K562 (cell line): ENCODE measurements around the gene CFAP52. TPM values are rescaled to one million over a fixed set of nuclear protein-coding genes. Genes with fewer than 3 reads are reported as not detected.

Experiments
- ATAC-seq: fragments of 200-7000 bp; cut with Tn5 transposase; 3 replicates; pipeline ENCODE4 v1.9.1; 2020; ENCODE audit warnings: moderate library complexity
- BruUV-seq: library from RNA; stranded (reverse); fragments of 400-500 nt; replicated peaks from 2 replicates; lab custom pipeline; 2021; lab: Mats Ljungman, UMichigan
- CTCF ChIA-PET: fragments of 300-600 bp; formaldehyde crosslinking; extraction: SDS; loops from one replicate; lab custom pipeline; 2021; ENCODE audit warnings: low intra/inter-chr PET ratio; lab: Yijun Ruan, JAX
- POLR2A ChIA-PET: fragments of 300-600, 350-650 bp; sonication (Branson Sonifier 250); formaldehyde crosslinking; extraction: SDS; loops from one replicate; lab custom pipeline; 2021; ENCODE audit warnings: antibody characterized with exemption, inconsistent platforms; lab: Yijun Ruan, JAX
- DNase-seq, 4 experiments: peaks; one replicate each; pipeline versions ENCODE4 v3.0.0 to v3.0.0-alpha.2; 2011 to 2018; ENCODE audit warnings: low spot score in 3 of 4, mixed read lengths in 3 of 4; ENCODE audit errors: extremely low read depth in 1 of 4
- FAIRE-seq: peaks from 2 replicates; lab custom pipeline; 2011; peaks lifted over from hg19 to GRCh38; lab: Jason Lieb, UNC
- H2AFZ ChIP-seq: 2 replicates; pipeline ENCODE4 v1.6.0; 2011; ENCODE audit warnings: low read depth, low read length, control low read depth, inconsistent platforms
- H3K27ac ChIP-seq: fragments of 200-600 bp; 3 replicates; pipeline ENCODE4 v1.8.0; 2011; ENCODE audit warnings: low read depth, mild to moderate bottlenecking, control low read depth, inconsistent platforms, low read length, moderate library complexity, mixed read lengths; ENCODE audit errors: extremely low read depth
- H3K27me3 ChIP-seq, 2 experiments: fragments of 300-600 bp in 1 of 2; 2 replicates in 1 of 2; 3 replicates in 1 of 2; pipeline versions ENCODE4 v1.6.0 to v1.8.0; 2011; ENCODE audit warnings: inconsistent platforms in 2 of 2, low read length in 2 of 2, mild to moderate bottlenecking in 1 of 2, mixed read lengths in 1 of 2, moderate library complexity in 1 of 2; ENCODE audit not compliant: control insufficient read depth in 2 of 2, insufficient read depth in 2 of 2
- H3K36me3 ChIP-seq: fragments of 300-600 bp; 3 replicates; pipeline ENCODE4 v1.8.0; 2011; ENCODE audit warnings: mild to moderate bottlenecking, low read length, inconsistent platforms; ENCODE audit not compliant: control insufficient read depth, insufficient read depth
- H3K4me1 ChIP-seq, 2 experiments: fragments of 200-600 bp in 1 of 2; replicated peaks in 1 of 2; 2 replicates in 1 of 2; 3 replicates in 1 of 2; pipeline versions ENCODE4 v1.5.1 to v1.8.0; 2011; ENCODE audit warnings: inconsistent platforms in 2 of 2, low read length in 2 of 2, mild to moderate bottlenecking in 1 of 2, mixed read lengths in 1 of 2, moderate library complexity in 1 of 2; ENCODE audit not compliant: control insufficient read depth in 2 of 2, insufficient read depth in 2 of 2
- H3K4me2 ChIP-seq: 2 replicates; pipeline ENCODE4 v1.6.1; 2011; ENCODE audit warnings: low read length, control low read depth, inconsistent platforms, mixed read lengths; ENCODE audit not compliant: insufficient read depth
- H3K4me3 ChIP-seq: fragments of 200-600 bp; sonication (generic), shearing (Covaris generic); 2 replicates; pipeline ENCODE4 v1.5.1; 2016; ENCODE audit warnings: control low read depth, inconsistent platforms
- H3K79me2 ChIP-seq: fragments of 200-600 bp; 3 replicates; pipeline ENCODE4 v1.8.0; 2011; ENCODE audit warnings: low read length, inconsistent platforms; ENCODE audit not compliant: control insufficient read depth, insufficient read depth
- H3K9ac ChIP-seq, 2 experiments: 2 replicates each; pipeline versions ENCODE4 v1.6.0 to v1.6.1; 2011; ENCODE audit warnings: low read depth in 2 of 2, low read length in 2 of 2, control low read depth in 1 of 2, inconsistent platforms in 1 of 2, mild to moderate bottlenecking in 1 of 2, mixed read lengths in 1 of 2; ENCODE audit not compliant: insufficient read depth in 1 of 2
- H3K9me1 ChIP-seq: one replicate; pipeline ENCODE4 v1.6.0; 2011; ENCODE audit warnings: inconsistent platforms, mild to moderate bottlenecking, low read length, moderate library complexity; ENCODE audit not compliant: control insufficient read depth, insufficient read depth
- H3K9me3 ChIP-seq: replicated peaks from 2 replicates; pipeline ENCODE4 v1.5.1; 2011; ENCODE audit warnings: low read depth, low read length, inconsistent platforms; ENCODE audit not compliant: control insufficient read depth, insufficient read depth
- H4K20me1 ChIP-seq: replicated peaks from 2 replicates; pipeline ENCODE4 v1.6.1; 2011; ENCODE audit warnings: low read length, inconsistent platforms, mixed read lengths; ENCODE audit not compliant: control insufficient read depth, insufficient read depth
- CBFA2T3 ChIP-seq: fragments of 450-650 bp; IDR thresholded peaks from 2 replicates; pipeline ENCODE4 v1.6.1; 2017
- KLF13 ChIP-seq: fragments of 450-650 bp; IDR thresholded peaks from 2 replicates; pipeline ENCODE4 v1.6.1; 2016; ENCODE audit warnings: missing genetic modification characterization, low read depth, mild to moderate bottlenecking, missing compliant biosample characterization, moderate library complexity, borderline replicate concordance
- MYBL2 ChIP-seq, 2 experiments: fragments of 450-650 bp in 1 of 2; sonication (generic) in 1 of 2; formaldehyde crosslinking in 1 of 2; IDR thresholded peaks; 2 replicates each; pipeline versions ENCODE4 v1.6.1 to v1.8.1; 2017 to 2022; ENCODE audit warnings: borderline replicate concordance in 1 of 2, inconsistent platforms in 1 of 2, low read depth in 1 of 2, mild to moderate bottlenecking in 1 of 2, missing genetic modification reagents in 1 of 2, moderate library complexity in 1 of 2
- PBX2 ChIP-seq, 2 experiments: IDR thresholded peaks in 1 of 2; conservative IDR thresholded peaks in 1 of 2; 2 replicates each; pipeline ENCODE4 v1.6.1; 2016; ENCODE audit warnings: low read depth in 2 of 2, mild to moderate bottlenecking in 1 of 2, missing compliant biosample characterization in 1 of 2, missing genetic modification characterization in 1 of 2, moderate library complexity in 1 of 2
- SMAD3 ChIP-seq: fragments of 450-650 bp; formaldehyde crosslinking; conservative IDR thresholded peaks from 2 replicates; pipeline ENCODE4 v1.4.0; 2020; ENCODE audit warnings: mild to moderate bottlenecking
- SOX6 ChIP-seq: fragments of 450-650 bp; IDR thresholded peaks from 2 replicates; pipeline ENCODE4 v1.6.1; 2014; ENCODE audit warnings: mild to moderate bottlenecking
- SUPT5H ChIP-seq: fragments of 450-650 bp; IDR thresholded peaks from 2 replicates; pipeline ENCODE4 v1.6.1; 2016
- WGBS: fragments of 100-300 bp; shearing (Covaris generic); methylation state at CpG from one replicate; pipeline ENCODE4 v1.1.6; 2016; ENCODE audit warnings: low coverage, mixed read lengths; ENCODE audit not compliant: insufficient coverage; ENCODE audit errors: missing lambda C conversion rate; 5-methylcytosine and 5-hydroxymethylcytosine counted together
- in situ Hi-C: fragments of 300-500 bp; cut with MboI; formaldehyde crosslinking; loops from 4 replicates; pipeline ENCODE4 v1.15.0; 2018; ENCODE audit warnings: inconsistent platforms, mixed read lengths
- intact Hi-C: fragments of 100-400 bp; cut with micrococcal nuclease; formaldehyde crosslinking; loops from 2 replicates; pipeline ENCODE4 v1.14.2; 2022
- polyA plus RNA-seq, 8 experiments: library from polyadenylated mRNA; depleted of rRNA in 4 of 8; stranded (reverse) in 5 of 8; unstranded in 3 of 8; fragments of >200 nt; fragmentation: Nextera tagmentation in 2 of 8; fragmentation: Illumina TruSeq in 1 of 8; extraction: Ambion mirVana in 2 of 8; extraction: Trizol in 1 of 8; gene quantifications; 2 replicates each; pipeline versions ENCODE4 v1.2.1 to v1.2.3, GENCODE V29; 2011 to 2014; ENCODE audit warnings: inconsistent platforms in 1 of 8, missing spikeins in 1 of 8
- total RNA-seq, 7 experiments: library from RNA; depleted of rRNA in 6 of 7; stranded (reverse); fragments of >200 nt in 6 of 7; fragmentation: Illumina TruSeq in 2 of 7; extraction: Trizol in 2 of 7; gene quantifications; 2 replicates each; pipeline versions ENCODE4 v1.2.1 to v1.2.3, GENCODE V29; 2011 to 2021; ENCODE audit warnings: low replicate concordance in 1 of 7

Gene CFAP52
- total and polyA plus RNA-seq, 9 of the 15 experiments (the other 6 are each of a cell fraction or from before 2014, with no cell fraction given): not detected

GRCh38 chr17:9531034-9531433 lies 45.4 kb upstream of the CFAP52 start:
- ATAC-seq (no peak), DNase-seq (no peak), FAIRE-seq (no peak)
- H3K4me2 ChIP-seq: no peak overlapping the region
- no peaks in the 10 kb centered on the region; a peak in 1 of 5 replicates for H3K27me3 ChIP-seq
- H3K27ac ChIP-seq: no peak overlapping the region
- no peak overlapping the region for H2AFZ ChIP-seq
- ChIA-PET POLR2A (no interaction called here), CTCF (no interaction called here)
- H3K79me2 ChIP-seq: no peaks in the 10 kb centered on the region
- H3K4me3 ChIP-seq: no peak overlapping the region
- intact Hi-C loops: no loop called here
- no peaks in the 10 kb centered on the region for H3K4me1 ChIP-seq
- 0% methylated on average over 2 of the region's 2 CpGs for WGBS
- in situ Hi-C loops: loop anchor here (25.0 kb wide), 2 partner anchors 544 to 1144 kb away; partner anchors contain the start of genes KRABD2, RNF222 and RPL26
- TF ChIP-seq SUPT5H: no peak
- TF ChIP-seq CBFA2T3: peak; percentile 35
- TF ChIP-seq SOX6: peak; percentile 21; the same call in 1 of the 2 replicates
- no peak for TF ChIP-seq KLF13 (tag)
- no peak for TF ChIP-seq SMAD3
- no peak for TF ChIP-seq MYBL2 (IDR thresholded peaks at IDR 0.05; ENCODE audit: low read depth)
- TF ChIP-seq MYBL2 (CRISPR knock-in tag; IDR thresholded peaks at IDR 0.05; ENCODE audit: borderline replicate concordance): no peak
- TF ChIP-seq PBX2 (CRISPR knock-in tag; IDR thresholded peaks at IDR 0.05; ENCODE audit: low read depth): no peak
- peak; percentile 27; the same call in 1 of the 2 replicates for TF ChIP-seq PBX2 (tag; conservative IDR thresholded peaks at IDR 0.05; ENCODE audit: low read depth)
- no peaks in the 10 kb centered on the region for H3K9me3 ChIP-seq
- no peaks in the 10 kb centered on the region for H4K20me1 ChIP-seq
- BruUV-seq: no TSS peak
- no peaks in the 10 kb centered on the region for H3K9me1 ChIP-seq
- H3K36me3 ChIP-seq: no peaks in the 10 kb centered on the region
- H3K9ac ChIP-seq: no peak overlapping the region
